Liver (tissue), 9 donors: Measurements from ENCODE around the gene CDKN2D. TPM values are rescaled to one million over a fixed set of nuclear protein-coding genes. Genes with fewer than 3 reads are reported as not detected.
A peak's percentile ranks its signal among the peaks of the same experiment; 100 is the strongest.

Experiments used
- DNase-seq: peaks from one replicate; pipeline ENCODE4 v3.0.0-alpha.2; 2017; ENCODE audit warnings: low spot score
- H3K27ac ChIP-seq, 2 donors: one replicate each; pipeline ENCODE4 v1.7.0; 2013; ENCODE audit warnings: inconsistent platforms in 2 of 2, low read length in 2 of 2, control low read depth in 1 of 2, low read depth in 1 of 2, mild to moderate bottlenecking in 1 of 2
- H3K27me3 ChIP-seq, 4 donors: one replicate each; pipeline versions ENCODE4 v1.6.1 to v1.7.0; 2013; ENCODE audit warnings: low read length in 3 of 4, inconsistent platforms in 1 of 4, mild to moderate bottlenecking in 1 of 4, moderate library complexity in 1 of 4; ENCODE audit not compliant: control insufficient read depth in 4 of 4, insufficient read depth in 4 of 4
- H3K36me3 ChIP-seq, 4 donors: one replicate each; pipeline versions ENCODE4 v1.6.1 to v1.7.0; 2013; ENCODE audit warnings: low read length in 3 of 4, mild to moderate bottlenecking in 3 of 4, low read depth in 1 of 4, moderate library complexity in 1 of 4; ENCODE audit not compliant: control insufficient read depth in 4 of 4, insufficient read depth in 3 of 4
- H3K4me1 ChIP-seq, 4 donors: one replicate each; pipeline versions ENCODE4 v1.6.1 to v1.7.0; 2013; ENCODE audit warnings: low read length in 3 of 4, mild to moderate bottlenecking in 3 of 4, moderate library complexity in 1 of 4; ENCODE audit not compliant: control insufficient read depth in 4 of 4, insufficient read depth in 4 of 4
- H3K4me3 ChIP-seq, 3 donors: one replicate each; pipeline versions ENCODE4 v1.6.1 to v1.7.0; 2013; ENCODE audit warnings: low read length in 3 of 3, control low read depth in 1 of 3, low read depth in 1 of 3, mild to moderate bottlenecking in 1 of 3
- H3K9ac ChIP-seq, 2 donors: one replicate each; pipeline ENCODE4 v1.7.0; 2013; ENCODE audit warnings: low read length in 2 of 2, mild to moderate bottlenecking in 2 of 2, moderate library complexity in 2 of 2, control low read depth in 1 of 2, low read depth in 1 of 2
- H3K9me3 ChIP-seq, 4 donors: one replicate each; pipeline versions ENCODE4 v1.6.1 to v1.7.0; 2013; ENCODE audit warnings: low read length in 3 of 4; ENCODE audit not compliant: control insufficient read depth in 4 of 4
- CTCF ChIP-seq: fragments of 150-350 bp; IDR thresholded peaks from 2 replicates; pipeline ENCODE4 v1.5.1; 2017; ENCODE audit warnings: improper control_type of control experiment, low read depth, low read length; ENCODE audit not compliant: missing input control
- EGR1 ChIP-seq, 2 donors: IDR thresholded peaks; 2 replicates each; pipeline ENCODE4 v1.6.1; 2016 to 2018; ENCODE audit warnings: antibody characterized with exemption in 2 of 2, low read depth in 2 of 2
- FOXA1 ChIP-seq: IDR thresholded peaks from 2 replicates; pipeline ENCODE4 v1.6.1; 2016; ENCODE audit warnings: antibody characterized with exemption
- FOXA2 ChIP-seq: IDR thresholded peaks from 2 replicates; pipeline ENCODE4 v1.6.1; 2016; ENCODE audit warnings: antibody characterized with exemption
- GABPA ChIP-seq, 2 donors: IDR thresholded peaks in 1 of 2; conservative IDR thresholded peaks in 1 of 2; 2 replicates each; pipeline ENCODE4 v1.6.1; 2016; ENCODE audit warnings: antibody characterized with exemption in 2 of 2, mild to moderate bottlenecking in 1 of 2, moderate library complexity in 1 of 2
- HNF4A ChIP-seq, 2 donors: conservative IDR thresholded peaks; 2 replicates each; pipeline ENCODE4 v1.6.1; 2016; ENCODE audit warnings: antibody characterized with exemption in 2 of 2, mild to moderate bottlenecking in 2 of 2
- HNF4G ChIP-seq: IDR thresholded peaks from 2 replicates; pipeline ENCODE4 v1.6.1; 2016; ENCODE audit warnings: antibody characterized with exemption
- JUND ChIP-seq, 2 donors: IDR thresholded peaks; 2 replicates each; pipeline ENCODE4 v1.6.1; 2016; ENCODE audit warnings: antibody characterized with exemption in 2 of 2
- MAX ChIP-seq: IDR thresholded peaks from 2 replicates; pipeline ENCODE4 v1.6.1; 2016; ENCODE audit warnings: antibody characterized with exemption
- RAD21 ChIP-seq, 2 donors: IDR thresholded peaks; 2 replicates each; pipeline ENCODE4 v1.6.1; 2016; ENCODE audit warnings: antibody characterized with exemption in 2 of 2, mild to moderate bottlenecking in 2 of 2
- REST ChIP-seq: IDR thresholded peaks from 2 replicates; pipeline ENCODE4 v1.6.1; 2016; ENCODE audit warnings: antibody characterized with exemption, mild to moderate bottlenecking
- RXRA ChIP-seq, 2 donors: IDR thresholded peaks; 2 replicates each; pipeline ENCODE4 v1.6.1; 2017 to 2018; ENCODE audit warnings: antibody characterized with exemption in 2 of 2, mild to moderate bottlenecking in 1 of 2
- SP1 ChIP-seq: IDR thresholded peaks from 2 replicates; pipeline ENCODE4 v1.6.1; 2018; ENCODE audit warnings: antibody characterized with exemption, mild to moderate bottlenecking
- TAF1 ChIP-seq: conservative IDR thresholded peaks from 2 replicates; pipeline ENCODE4 v1.6.1; 2016; ENCODE audit warnings: antibody characterized with exemption, mild to moderate bottlenecking
- YY1 ChIP-seq: IDR thresholded peaks from 2 replicates; pipeline ENCODE4 v1.6.1; 2016; ENCODE audit warnings: antibody characterized with exemption, mild to moderate bottlenecking
- WGBS: extraction: QIAGEN DNeasy Blood & Tissue Kit; methylation state at CpG from one replicate; pipeline ENCODE4 v1.1.7; 2013; 5-methylcytosine and 5-hydroxymethylcytosine counted together
- polyA plus RNA-seq, 2 donors: library from polyadenylated mRNA; stranded (reverse) in 1 of 2; unstranded in 1 of 2; fragments of 200-250 nt in 1 of 2; fragments of >200 nt in 1 of 2; fragmentation: Nextera tagmentation in 1 of 2; extraction: Ambion mirVana in 1 of 2; gene quantifications; one replicate each; pipeline versions ENCODE4 v1.2.1 to v1.2.3, GENCODE V29; 2013 to 2015
- total RNA-seq, 2 donors: library from RNA; depleted of rRNA; stranded (reverse); fragments of >200 nt; gene quantifications; one replicate each; pipeline ENCODE4 v1.2.3, GENCODE V29; 2014
- TF ChIP-seq, protein P1 (sequence below): IDR thresholded peaks from 2 replicates; pipeline ENCODE4 v1.6.1; 2016; ENCODE audit warnings: antibody characterized with exemption
- donor health status: healthy.
- donor health status: healthy.
- donor health status: healthy.
- donor health status: healthy.
- donor health status: healthy.

CDKN2D gene
- total and polyA plus RNA-seq, 4 donors, result 1.6 to 86.4 (median 3.5) TPM

DNA sequence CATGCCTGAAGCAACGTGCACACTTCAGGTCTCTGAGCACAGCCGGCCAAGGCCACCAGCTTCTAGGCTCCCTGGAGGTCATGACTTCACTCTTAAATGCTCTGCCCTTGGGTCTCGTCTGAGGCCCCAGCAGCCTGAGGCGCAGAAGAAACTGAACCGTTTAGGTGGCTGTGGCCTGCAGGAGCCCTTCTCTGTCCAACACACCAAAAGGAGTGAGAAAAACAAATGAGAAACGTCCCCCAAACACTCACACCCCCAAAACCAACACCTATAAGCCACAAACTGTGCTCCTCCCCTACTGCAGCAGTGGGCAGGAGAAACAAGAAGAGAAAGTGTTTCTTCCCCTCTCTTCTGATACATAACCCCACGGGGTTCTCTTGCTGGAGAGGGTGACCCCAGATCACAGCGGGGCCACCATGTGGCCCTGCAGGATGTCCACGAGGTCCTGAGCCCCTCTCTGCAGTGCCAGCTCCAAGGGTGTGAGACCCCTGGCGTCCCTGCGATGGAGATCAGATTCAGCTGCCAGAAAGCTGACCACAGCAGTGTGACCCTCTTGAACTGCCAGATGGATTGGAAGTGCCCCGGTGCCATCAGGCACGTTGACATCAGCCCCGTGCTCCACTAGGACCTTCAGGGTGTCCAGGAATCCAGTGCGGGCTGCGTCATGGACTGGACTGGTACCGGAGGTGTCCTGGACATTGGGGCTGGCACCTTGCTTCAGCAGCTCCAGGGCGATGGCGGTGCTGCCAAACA, 1.9 kb downstream of the CDKN2D start:
- Histone ChIP-seq H3K4me1 (peaks cover 11 to 41% (median 23%) of the 10 kb centered on the region in 4 donors), H3K27me3 (no peaks in the 10 kb centered on the region), H3K9me3 (no peaks in the 10 kb centered on the region), H3K27ac (peak overlapping the region; percentile 46 to 80), H3K4me3 (no peak overlapping the region), H3K9ac (no peak overlapping the region), H3K36me3 (peaks cover 0 to 3% (median 0%) of the 10 kb centered on the region in 4 donors)
- TF ChIP-seq RAD21 (IDR thresholded peaks at IDR 0.05) (no peak), EGR1 (IDR thresholded peaks at IDR 0.05; ENCODE audit: low read depth in 2 of 2) (no peak), YY1 (no peak), MAX (no peak), SP1 (no peak), REST (no peak), FOXA1 (no peak), FOXA2 (no peak), HNF4A (conservative IDR thresholded peaks at IDR 0.05) (no peak), TAF1 (no peak), CTCF (no peak), HNF4G (no peak), RXRA (IDR thresholded peaks at IDR 0.05) (no peak)
- TF ChIP-seq, protein P1, sequence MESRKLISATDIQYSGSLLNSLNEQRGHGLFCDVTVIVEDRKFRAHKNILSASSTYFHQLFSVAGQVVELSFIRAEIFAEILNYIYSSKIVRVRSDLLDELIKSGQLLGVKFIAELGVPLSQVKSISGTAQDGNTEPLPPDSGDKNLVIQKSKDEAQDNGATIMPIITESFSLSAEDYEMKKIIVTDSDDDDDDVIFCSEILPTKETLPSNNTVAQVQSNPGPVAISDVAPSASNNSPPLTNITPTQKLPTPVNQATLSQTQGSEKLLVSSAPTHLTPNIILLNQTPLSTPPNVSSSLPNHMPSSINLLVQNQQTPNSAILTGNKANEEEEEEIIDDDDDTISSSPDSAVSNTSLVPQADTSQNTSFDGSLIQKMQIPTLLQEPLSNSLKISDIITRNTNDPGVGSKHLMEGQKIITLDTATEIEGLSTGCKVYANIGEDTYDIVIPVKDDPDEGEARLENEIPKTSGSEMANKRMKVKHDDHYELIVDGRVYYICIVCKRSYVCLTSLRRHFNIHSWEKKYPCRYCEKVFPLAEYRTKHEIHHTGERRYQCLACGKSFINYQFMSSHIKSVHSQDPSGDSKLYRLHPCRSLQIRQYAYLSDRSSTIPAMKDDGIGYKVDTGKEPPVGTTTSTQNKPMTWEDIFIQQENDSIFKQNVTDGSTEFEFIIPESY, result no peak
- WGBS, result 69% methylated on average over 19 of the region's 19 CpGs
- peak; percentile 45 for DNase-seq

- Histone ChIP-seq H3K27me3 (no peaks in the 10 kb centered on the region), H3K4me3 (peak overlapping the region; percentile 20 to 58 (median 53)), H3K36me3 (peaks cover 0 to 5% (median 0%) of the 10 kb centered on the region in 4 donors), H3K4me1 (peaks cover 11 to 41% (median 23%) of the 10 kb centered on the region in 4 donors), H3K9me3 (no peaks in the 10 kb centered on the region), H3K27ac (peak overlapping the region; percentile 46 to 80), H3K9ac (peak overlapping the region in 1 of 2 donors; percentile 48)
- no peak for DNase-seq
- WGBS, result 16% methylated on average over 4 of the region's 4 CpGs
- TF ChIP-seq TAF1 (no peak), HNF4G (no peak), RXRA (IDR thresholded peaks at IDR 0.05) (no peak), REST (no peak), JUND (IDR thresholded peaks at IDR 0.05) (no peak), RAD21 (IDR thresholded peaks at IDR 0.05) (no peak), GABPA (IDR thresholded peaks at IDR 0.05 in 1 of 2, conservative IDR thresholded peaks at IDR 0.05 in 1 of 2) (no peak), EGR1 (IDR thresholded peaks at IDR 0.05; ENCODE audit: low read depth in 2 of 2) (no peak)
- TF ChIP-seq, protein P1, result no peak
These were observed 2.4 kb downstream of the CDKN2D start for GRCh38 chr19:10566408-10566657.
